SIG-M5 (cell line): Measurements from ENCODE around the gene INTS13.
"Not testable (repeated sequence)": the region's sequence is repeated elsewhere in the genome, so short reads cannot be mapped to it uniquely, and the experiment has no call there.

Experiments
- DNase-seq: peaks from one replicate; lab custom pipeline; 2025; lab: John Stamatoyannopoulos, UW

INTS13 gene

GRCh38 chr12:26937863-26938700, at the start of gene INTS13, which contains the start of gene FGFR1OP2:
Gene INTS13 (minus strand): TSS chr12:26937981. CDS start chr12:26936803, 1,178 bp downstream.
Gene FGFR1OP2 (plus strand): TSS chr12:26938470. CDS start chr12:26954159, 15,689 bp downstream.
- DNase-seq, result peak; percentile 90

GRCh38 chr12:26982866-26983265, 45.1 kb upstream of the INTS13 start:
- no peak for DNase-seq

DNA sequence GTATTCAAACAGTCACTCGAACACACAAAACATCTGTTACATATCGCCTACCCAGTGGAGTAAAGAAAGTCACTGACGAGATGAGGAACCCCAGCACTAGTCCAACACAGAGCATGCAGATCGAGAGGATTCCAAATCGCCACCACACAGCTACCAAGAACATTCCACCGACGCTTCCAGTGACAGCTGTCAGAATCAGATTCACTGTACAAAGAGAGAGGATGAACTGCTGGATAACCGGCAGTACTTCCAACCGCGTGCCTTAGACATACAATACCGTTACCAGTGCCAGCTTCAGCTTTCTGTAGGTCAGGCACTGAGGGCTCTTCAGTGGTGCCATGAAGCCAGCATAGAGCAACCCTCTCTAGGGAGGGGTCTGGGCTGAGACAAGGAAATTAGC, 42.0 kb upstream of the INTS13 start:
- DNase-seq, result no peak

DNA sequence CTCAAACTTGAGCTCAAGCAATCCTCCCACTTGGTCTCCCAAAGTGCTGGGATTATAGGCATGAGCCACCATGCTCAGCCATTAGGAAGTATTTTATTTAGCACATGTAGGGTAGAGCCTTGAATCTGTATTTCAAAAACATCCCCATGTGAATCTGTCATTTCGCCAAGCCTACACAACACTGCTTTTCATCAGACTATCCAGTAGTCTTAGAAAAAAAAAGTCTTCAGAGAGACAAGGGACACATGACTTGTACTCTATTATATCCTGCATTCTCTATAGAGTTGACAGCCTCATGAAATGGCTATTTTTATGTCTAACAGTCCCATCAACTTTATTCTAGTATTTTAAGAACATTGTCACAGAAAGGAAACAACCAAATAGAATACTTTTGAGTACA, 41.0 kb upstream of the INTS13 start:
- DNase-seq, result no peak

GRCh38 chr12:26976687-26977086, 38.9 kb upstream of the INTS13 start:
- DNase-seq, result no peak

DNA sequence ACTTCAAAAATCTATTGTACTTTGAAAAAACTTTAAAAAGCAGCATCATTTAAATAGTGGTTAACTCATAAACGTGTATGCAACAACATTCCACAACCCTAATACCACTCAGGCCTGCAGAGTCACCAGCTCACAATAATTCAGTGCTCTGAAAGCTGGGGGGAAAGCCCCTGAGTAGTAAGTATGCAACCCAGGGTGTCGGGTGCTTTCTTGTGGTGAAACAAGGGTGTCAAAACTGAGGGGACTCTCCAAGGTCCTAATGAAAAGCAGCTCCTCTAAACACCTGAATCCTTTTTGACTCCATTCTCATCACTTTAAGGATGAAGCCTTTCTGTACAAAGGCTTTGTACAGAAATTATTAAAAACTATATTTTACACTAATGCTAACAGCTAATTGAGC, 34.2 kb upstream of the INTS13 start:
- DNase-seq, result no peak

GRCh38 chr12:26970136-26970535, 32.4 kb upstream of the INTS13 start:
- no peak for DNase-seq

DNA sequence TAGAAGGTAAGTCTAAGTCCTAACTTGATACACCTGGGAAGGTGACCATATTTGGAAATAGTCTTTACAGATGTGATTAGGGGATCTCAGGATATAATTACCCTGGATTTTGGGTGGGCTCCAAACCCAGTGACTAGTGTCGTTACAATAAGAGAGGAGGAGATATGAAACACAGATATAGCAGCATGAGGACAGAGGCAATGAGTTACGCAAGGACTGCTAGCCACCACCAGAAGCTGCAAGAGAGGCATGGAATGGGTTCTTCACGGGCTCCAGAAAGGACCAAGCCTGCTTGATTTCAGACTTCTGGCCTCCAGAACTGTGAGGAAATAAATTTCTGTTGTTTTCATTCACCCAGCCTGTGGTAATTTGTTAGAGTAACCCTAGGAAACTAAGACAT, 29.1 kb upstream of the INTS13 start:
- no peak for DNase-seq

- DNase-seq, result no peak
Observed at GRCh38 chr12:26963413-26963812, 25.6 kb upstream of the INTS13 start.

DNA sequence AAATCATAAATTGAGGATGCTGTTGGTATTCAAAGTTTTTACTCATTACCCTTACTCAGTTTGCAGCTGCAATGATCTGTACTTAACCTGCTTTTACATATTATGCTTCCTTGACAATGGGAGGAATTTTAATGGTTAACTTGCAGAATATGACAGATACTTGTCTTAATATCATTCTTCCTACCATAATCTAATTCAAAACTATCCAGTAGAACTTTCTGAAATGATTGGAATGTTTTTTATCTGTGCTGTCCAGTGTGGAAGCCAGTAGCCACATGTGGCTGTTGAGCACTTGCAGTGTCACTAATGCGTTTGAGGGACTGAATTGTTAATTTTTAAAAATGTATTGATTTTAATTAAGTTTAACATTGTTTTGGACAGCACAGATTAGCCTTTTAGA, 24.0 kb upstream of the INTS13 start:
- DNase-seq, result no peak

- not testable (repeated sequence) for DNase-seq
Observed at GRCh38 chr12:26961391-26961790, 23.6 kb upstream of the INTS13 start.

- no peak for DNase-seq
Observed at GRCh38 chr12:26954027-26954426, 16.2 kb upstream of the INTS13 start.

DNA sequence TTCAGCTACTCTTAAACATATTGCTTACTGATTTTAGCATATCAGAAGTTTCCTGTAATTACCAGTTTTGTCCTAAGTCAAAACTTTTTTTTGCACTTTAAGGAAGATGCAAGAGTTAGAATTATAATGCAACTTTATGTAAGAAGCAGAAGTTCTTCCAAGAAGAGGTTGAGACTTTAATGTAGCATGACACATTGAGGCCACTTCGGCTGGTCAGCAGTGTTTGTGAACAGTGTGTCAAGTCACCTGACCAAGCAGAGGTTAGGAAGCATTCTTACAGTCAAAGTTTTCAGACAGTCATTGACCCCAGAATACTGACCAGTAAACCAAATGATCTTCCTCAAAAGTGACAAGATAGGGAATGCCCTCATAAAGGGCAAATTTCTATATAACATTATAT, 15.7 kb upstream of the INTS13 start:
- no peak for DNase-seq

GRCh38 chr12:26948309-26948708, 10.5 kb upstream of the INTS13 start:
- no peak for DNase-seq

- DNase-seq, result no peak
Observed at GRCh38 chr12:26941215-26941594, 3.4 kb upstream of the INTS13 start.

DNA sequence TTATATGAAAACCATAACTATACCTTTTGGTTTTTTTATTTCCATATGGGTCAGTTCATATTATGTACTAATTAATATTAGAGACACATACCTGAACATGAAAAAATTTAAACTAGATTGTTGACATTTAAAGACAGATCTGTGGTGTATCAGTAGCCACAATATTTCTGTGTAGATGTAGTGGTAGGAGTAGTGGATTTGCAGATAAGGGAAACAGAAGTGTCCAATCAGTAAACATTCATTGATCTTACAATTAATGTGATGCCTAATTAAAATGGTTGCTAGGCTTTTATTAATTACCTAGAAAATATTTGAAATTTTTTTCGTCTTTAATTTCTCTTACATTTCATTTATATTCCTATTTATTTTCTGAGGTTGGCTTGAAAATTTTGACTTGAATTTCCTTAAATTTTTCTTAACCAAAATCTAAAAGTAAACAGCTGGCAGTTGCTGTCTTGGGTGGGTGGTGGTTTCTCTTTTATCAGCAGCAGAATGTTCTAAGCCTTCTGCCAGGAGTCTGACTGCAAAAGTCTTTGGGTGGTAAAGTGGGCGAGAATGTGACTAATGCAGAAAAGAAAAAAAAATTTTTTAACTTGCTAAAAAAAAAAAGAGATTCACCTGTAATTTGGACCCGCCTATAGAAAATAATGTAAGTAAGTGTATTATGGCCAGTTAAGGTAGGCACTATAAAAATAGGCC, 2.9 kb upstream of the INTS13 start:
- DNase-seq, result no peak

DNA sequence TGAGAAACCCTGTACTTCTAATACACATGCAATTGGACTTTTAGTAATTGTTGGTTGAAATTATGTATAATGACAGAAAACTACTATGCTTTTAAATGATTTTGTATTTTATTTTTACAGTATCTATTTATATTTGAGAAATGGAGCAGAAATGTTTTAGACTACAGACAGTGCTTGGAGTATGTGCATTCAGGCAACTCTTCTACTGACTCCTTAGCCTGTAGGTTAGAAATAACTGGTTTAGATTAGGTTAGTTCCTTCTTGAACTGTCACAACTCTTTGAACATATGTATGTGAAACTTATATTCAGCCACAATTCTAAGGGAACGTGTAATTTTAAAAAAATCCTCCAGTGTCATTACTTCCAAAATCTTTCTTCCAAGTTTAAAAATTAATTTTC, 2.2 kb upstream of the INTS13 start:
- no peak for DNase-seq

DNA sequence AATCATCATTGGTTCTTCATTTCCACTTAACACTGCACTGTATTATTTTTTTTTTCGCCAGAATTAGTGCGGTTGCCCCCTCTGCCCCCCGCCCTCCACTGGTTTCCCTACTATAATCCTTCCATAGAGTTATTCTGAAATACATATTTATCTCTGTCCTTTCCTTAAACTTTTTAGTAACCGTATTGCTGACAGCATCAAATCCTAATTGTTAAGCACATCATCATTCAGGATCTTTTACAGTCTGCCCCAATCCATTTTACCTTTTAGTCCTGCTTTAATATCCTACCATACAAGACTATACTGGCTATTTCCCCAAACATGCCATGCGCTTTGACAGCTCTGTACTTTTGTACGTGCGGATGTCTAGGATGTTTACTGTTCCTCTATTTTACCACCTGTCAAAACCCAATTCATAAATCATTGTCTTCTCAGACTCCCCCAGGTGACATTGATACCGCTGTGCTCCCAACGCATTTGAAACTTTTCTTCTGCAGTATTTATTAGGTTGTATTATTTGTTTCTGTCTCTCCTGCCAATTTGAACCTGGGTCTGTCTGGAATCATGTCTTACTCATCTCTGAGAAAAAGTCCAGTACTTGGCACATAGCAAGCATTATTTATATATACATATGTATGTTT, 1.5 kb upstream of the INTS13 start:
- no peak for DNase-seq

GRCh38 chr12:26938701-26939062, 901 bp upstream of the INTS13 start:
- DNase-seq, result no peak

- DNase-seq, result no peak
Observed at GRCh38 chr12:26937443-26937862, 328 bp downstream of the INTS13 start.

GRCh38 chr12:26936559-26937442, 980 bp downstream of the INTS13 start:
- no peak for DNase-seq
